ENCODE data around the gene COPG1. TPM values are rescaled to one million over a fixed set of nuclear protein-coding genes. Genes with fewer than 3 reads are reported as not detected.
"Not testable (repeated sequence)": the region's sequence is repeated elsewhere in the genome, so short reads cannot be mapped to it uniquely, and the experiment has no call there.

The COPG1 gene
- total RNA-seq, 1 experiment from 2014 or later: 225 TPM

- no peak for TF ChIP-seq CTCF (IDR thresholded peaks at IDR 0.05)
- no peak for TF ChIP-seq SIN3A (IDR thresholded peaks at IDR 0.05; ENCODE audit: borderline replicate concordance, insufficient read depth, low read depth, low read length)
- no peak for TF ChIP-seq TCF7L2 (IDR thresholded peaks at IDR 0.05; ENCODE audit: low read depth, low read length)
- TF ChIP-seq POLR2AphosphoS5 (IDR thresholded peaks at IDR 0.05; ENCODE audit: low read depth, low read length): no peak
- TF ChIP-seq REST (IDR thresholded peaks at IDR 0.05; ENCODE audit: insufficient read depth in 1 of 2, low read depth in 2 of 2, low read length in 1 of 2): no peak
- H3K36me3 ChIP-seq (ENCODE audit: control insufficient read depth, insufficient read depth, low read length): peaks cover 40% of the 10 kb centered on the region
- in situ Hi-C loops (cut with HindIII; ENCODE audit: low pct_unique_long_range_greater_than_20kb, low sequenced_read_pairs) (no loop called here), intact Hi-C loops (cut with micrococcal nuclease; ENCODE audit: unreplicated experiment) (no loop called here)
- no peaks in the 10 kb centered on the region for H3K4me1 ChIP-seq (ENCODE audit: control insufficient read depth, insufficient read depth, low read length)
- ATAC-seq (no peak), DNase-seq (ENCODE audit: low read depth, low spot score) (no peak)
- no TSS peak for BruUV-seq (replicated peaks)
- no peaks in the 10 kb centered on the region for H3K9me3 ChIP-seq (ENCODE audit: control insufficient read depth, insufficient read depth, low read depth, low read length)
- ChIA-PET CTCF (no interaction called here), POLR2A (interaction anchor here (0.7 kb wide), 1 partner anchor 104 kb away, joined by 3 read pairs; no protein-coding TSS in a partner anchor)
- H3K4me3 ChIP-seq (ENCODE audit: low read depth in 2 of 2, low read length in 2 of 2): no peak overlapping the region
- no peak overlapping the region for H3K27ac ChIP-seq (ENCODE audit: low read length)
- H3K27me3 ChIP-seq (ENCODE audit: control insufficient read depth, insufficient read depth, low read length): no peaks in the 10 kb centered on the region
Observed at GRCh38 chr3:129261894-129262293, 12.5 kb downstream of the COPG1 start.

GRCh38 chr3:129263161-129263910, 13.9 kb downstream of the COPG1 start:
- BruUV-seq (replicated peaks): no TSS peak
- no peak overlapping the region for H3K4me3 ChIP-seq (ENCODE audit: low read depth in 2 of 2, low read length in 2 of 2)
- H3K27ac ChIP-seq (ENCODE audit: low read length): no peak overlapping the region
- intact Hi-C loops (cut with micrococcal nuclease; ENCODE audit: unreplicated experiment) (no loop called here), in situ Hi-C loops (cut with HindIII; ENCODE audit: low pct_unique_long_range_greater_than_20kb, low sequenced_read_pairs) (no loop called here)
- ATAC-seq: no peak
- ChIA-PET POLR2A (no interaction called here), CTCF (interaction anchor here (0.6 kb wide), 1 partner anchor 388 kb away, joined by 3 read pairs; no protein-coding TSS in a partner anchor)
- no peak for DNase-seq (ENCODE audit: low read depth, low spot score)
- H3K9me3 ChIP-seq (ENCODE audit: control insufficient read depth, insufficient read depth, low read depth, low read length): no peaks in the 10 kb centered on the region
- no peaks in the 10 kb centered on the region for H3K27me3 ChIP-seq (ENCODE audit: control insufficient read depth, insufficient read depth, low read length)
- peaks cover 41% of the 10 kb centered on the region for H3K36me3 ChIP-seq (ENCODE audit: control insufficient read depth, insufficient read depth, low read length)
- TF ChIP-seq POLR2AphosphoS5 (IDR thresholded peaks at IDR 0.05; ENCODE audit: low read depth, low read length) (no peak), TCF7L2 (IDR thresholded peaks at IDR 0.05; ENCODE audit: low read depth, low read length) (no peak), CTCF (IDR thresholded peaks at IDR 0.05) (no peak), SIN3A (IDR thresholded peaks at IDR 0.05; ENCODE audit: borderline replicate concordance, insufficient read depth, low read depth, low read length) (no peak), REST (IDR thresholded peaks at IDR 0.05; ENCODE audit: insufficient read depth in 1 of 2, low read depth in 2 of 2, low read length in 1 of 2) (no peak)
- no peaks in the 10 kb centered on the region for H3K4me1 ChIP-seq (ENCODE audit: control insufficient read depth, insufficient read depth, low read length)

GRCh38 chr3:129264994-129265393, 15.6 kb downstream of the COPG1 start:
- DNase-seq (ENCODE audit: low read depth, low spot score); H3K27me3 ChIP-seq (ENCODE audit: control insufficient read depth, insufficient read depth, low read length); BruUV-seq (replicated peaks); CTCF ChIA-PET; intact Hi-C loops (cut with micrococcal nuclease; ENCODE audit: unreplicated experiment); H3K27ac ChIP-seq (ENCODE audit: low read length); H3K9me3 ChIP-seq (ENCODE audit: control insufficient read depth, insufficient read depth, low read depth, low read length); H3K4me1 ChIP-seq (ENCODE audit: control insufficient read depth, insufficient read depth, low read length); H3K4me3 ChIP-seq (ENCODE audit: low read depth in 2 of 2, low read length in 2 of 2); in situ Hi-C loops (cut with HindIII; ENCODE audit: low pct_unique_long_range_greater_than_20kb, low sequenced_read_pairs); ATAC-seq: not testable (repeated sequence)
- peaks cover 45% of the 10 kb centered on the region for H3K36me3 ChIP-seq (ENCODE audit: control insufficient read depth, insufficient read depth, low read length)
- POLR2A ChIA-PET: interaction anchor here (0.6 to 1.3 kb wide), 2 partner anchors 16 to 43 kb away, joined by 6 to 15 read pairs; partner anchors contain the start of gene COPG1

All from Panc1 (cell line).